Thyroid gland (tissue), 4 donors: ENCODE measurements around the gene MFAP4.

Experiments
- CTCF ChIP-seq, 6 experiments: fragments of 200-600 bp in 3 of 6; fragments of 450-650 bp in 3 of 6; sonication (generic) in 3 of 6; IDR thresholded peaks; one replicate each; pipeline ENCODE4 v1.5.1; 2016 to 2019; ENCODE audit warnings: antibody characterized with exemption in 6 of 6, mild to moderate bottlenecking in 2 of 6, inconsistent platforms in 1 of 6, moderate library complexity in 1 of 6
- POLR2A ChIP-seq, 2 donors: fragments of 450-650 bp; IDR thresholded peaks; one replicate each; pipeline ENCODE4 v1.6.1; 2017; ENCODE audit warnings: antibody characterized with exemption in 2 of 2, mild to moderate bottlenecking in 2 of 2, moderate library complexity in 1 of 2

GRCh38 chr17:19405114-19405513 lies 18.1 kb upstream of the MFAP4 start:
- TF ChIP-seq CTCF (IDR thresholded peaks at IDR 0.05) (no peak), POLR2A (IDR thresholded peaks at IDR 0.05) (no peak)
